Neuronal stem cell (in vitro differentiated cells): ENCODE data around the gene SEL1L.
A peak's percentile ranks its signal among the peaks of the same experiment; 100 is the strongest.

Experiments used
- DNase-seq: peaks from one replicate; pipeline ENCODE4 v3.0.0-alpha.2; 2013; ENCODE audit warnings: low spot score
- H2AFZ ChIP-seq: one replicate; pipeline ENCODE4 v1.6.1; 2013; ENCODE audit warnings: mild to moderate bottlenecking, low read length, inconsistent platforms
- H2AK5ac ChIP-seq: 2 replicates; pipeline ENCODE4 v1.6.1; 2013; ENCODE audit warnings: low read depth, mild to moderate bottlenecking, inconsistent platforms, low read length, moderate library complexity, mixed read lengths
- H2BK120ac ChIP-seq: 2 replicates; pipeline ENCODE4 v1.6.1; 2013; ENCODE audit warnings: low read depth, mild to moderate bottlenecking, inconsistent platforms, low read length, moderate library complexity, mixed read lengths
- H2BK12ac ChIP-seq: one replicate; pipeline ENCODE4 v1.6.1; 2013; ENCODE audit warnings: low read length, inconsistent platforms
- H2BK15ac ChIP-seq: 2 replicates; pipeline ENCODE4 v1.6.1; 2013; ENCODE audit warnings: mild to moderate bottlenecking, low read length, inconsistent platforms, mixed read lengths
- H2BK5ac ChIP-seq: one replicate; pipeline ENCODE4 v1.6.1; 2013; ENCODE audit warnings: inconsistent platforms, mild to moderate bottlenecking, low read length, moderate library complexity
- H3K14ac ChIP-seq: one replicate; pipeline ENCODE4 v1.6.1; 2013; ENCODE audit warnings: low read length, inconsistent platforms
- H3K18ac ChIP-seq: 2 replicates; pipeline ENCODE4 v1.6.1; 2013; ENCODE audit warnings: low read length, inconsistent platforms
- H3K23ac ChIP-seq: 2 replicates; pipeline ENCODE4 v1.6.1; 2013; ENCODE audit warnings: low read depth, mild to moderate bottlenecking, mixed read lengths, low read length, inconsistent platforms; ENCODE audit not compliant: poor library complexity
- H3K27ac ChIP-seq: replicated peaks from 3 replicates; pipeline ENCODE4 v1.5.1; 2013; ENCODE audit warnings: low read length, inconsistent platforms
- H3K27me3 ChIP-seq, 3 experiments: 2 replicates each; pipeline ENCODE4 v1.6.1; 2013; ENCODE audit warnings: low read length in 3 of 3, mild to moderate bottlenecking in 2 of 3, inconsistent platforms in 1 of 3, low read depth in 1 of 3, mixed read lengths in 1 of 3, moderate library complexity in 1 of 3; ENCODE audit not compliant: control insufficient read depth in 3 of 3, insufficient read depth in 3 of 3
- H3K36me3 ChIP-seq, 2 donors: replicated peaks in 1 of 2; 2 replicates each; pipeline ENCODE4 v1.6.1; 2013; ENCODE audit warnings: low read length in 2 of 2; ENCODE audit not compliant: control insufficient read depth in 2 of 2, insufficient read depth in 2 of 2
- H3K4ac ChIP-seq: 2 replicates; pipeline ENCODE4 v1.6.1; 2013; ENCODE audit warnings: inconsistent platforms, mild to moderate bottlenecking, low read length, moderate library complexity
- H3K4me1 ChIP-seq, 2 donors: 1 replicate in 1 of 2; 2 replicates in 1 of 2; pipeline ENCODE4 v1.6.1; 2013; ENCODE audit warnings: low read length in 2 of 2, low read depth in 1 of 2; ENCODE audit not compliant: control insufficient read depth in 2 of 2, insufficient read depth in 1 of 2
- H3K4me2 ChIP-seq: one replicate; pipeline ENCODE4 v1.6.1; 2013; ENCODE audit warnings: mild to moderate bottlenecking, low read length, inconsistent platforms; ENCODE audit not compliant: insufficient read depth, poor library complexity, severe bottlenecking
- H3K4me3 ChIP-seq, 2 donors: 2 replicates each; pipeline ENCODE4 v1.5.1; 2013; ENCODE audit warnings: low read length in 2 of 2, mild to moderate bottlenecking in 2 of 2, inconsistent platforms in 1 of 2, moderate library complexity in 1 of 2
- H3K79me1 ChIP-seq: one replicate; pipeline ENCODE4 v1.6.1; 2013; ENCODE audit warnings: low read depth, mild to moderate bottlenecking, inconsistent platforms, low read length, moderate library complexity
- H3K9ac ChIP-seq: one replicate; pipeline ENCODE4 v1.6.1; 2013; ENCODE audit warnings: mild to moderate bottlenecking, low read depth, low read length, inconsistent platforms; ENCODE audit not compliant: poor library complexity
- H3K9me3 ChIP-seq, 2 donors: replicated peaks in 1 of 2; 2 replicates each; pipeline versions ENCODE3 to v1.6.1; 2013; ENCODE audit warnings: low read length in 2 of 2, mild to moderate bottlenecking in 2 of 2, inconsistent platforms in 1 of 2, low read depth in 1 of 2, mixed read lengths in 1 of 2, moderate library complexity in 1 of 2; ENCODE audit not compliant: control insufficient read depth in 2 of 2, insufficient read depth in 1 of 2
- H4K8ac ChIP-seq: one replicate; pipeline ENCODE4 v1.6.1; 2013; ENCODE audit warnings: low read depth, mild to moderate bottlenecking, inconsistent platforms, low read length, moderate library complexity
- H4K91ac ChIP-seq: one replicate; pipeline ENCODE4 v1.6.1; 2013; ENCODE audit warnings: low read length, low read depth, mild to moderate bottlenecking, inconsistent platforms; ENCODE audit not compliant: poor library complexity
- WGBS, 2 donors: extraction: QIAGEN DNeasy Blood & Tissue Kit; methylation state at CpG; one replicate each; pipeline ENCODE4 v1.1.7; 2013; ENCODE audit warnings: missing lambda C conversion rate in 2 of 2, mixed read lengths in 1 of 2; ENCODE audit not compliant: insufficient read length in 2 of 2, insufficient replicate concordance in 1 of 2; ENCODE audit errors: extremely low coverage in 2 of 2; 5-methylcytosine and 5-hydroxymethylcytosine counted together

Gene SEL1L

GRCh38 chr14:81536241-81536771, 2.7 kb upstream of the SEL1L start:
- Histone ChIP-seq H2BK15ac (no peak overlapping the region), H3K18ac (no peak overlapping the region), H2AFZ (peak overlapping the region; percentile 25), H3K9ac (no peak overlapping the region), H2BK12ac (no peak overlapping the region), H2BK5ac (no peak overlapping the region), H3K23ac (no peak overlapping the region), H3K4me2 (no peak overlapping the region), H3K4me3 (no peak overlapping the region), H3K14ac (no peak overlapping the region), H4K8ac (no peak overlapping the region), H3K27ac (no peak overlapping the region), H3K79me1 (no peaks in the 10 kb centered on the region), H3K9me3 (no peaks in the 10 kb centered on the region), H4K91ac (no peak overlapping the region), H3K27me3 (no peaks in the 10 kb centered on the region), H2BK120ac (no peak overlapping the region), H3K36me3 (no peaks in the 10 kb centered on the region), H2AK5ac (no peak overlapping the region), H3K4me1 (no peaks in the 10 kb centered on the region), H3K4ac (no peak overlapping the region)
- no CpG with 5 or more reads among the region's 2 CpGs for WGBS, 2 donors
- no peak for DNase-seq

- Histone ChIP-seq H3K4me2 (no peak overlapping the region), H3K79me1 (no peaks in the 10 kb centered on the region), H2AK5ac (no peak overlapping the region), H3K27ac (no peak overlapping the region), H3K23ac (no peak overlapping the region), H3K27me3 (no peaks in the 10 kb centered on the region), H2BK12ac (no peak overlapping the region), H3K36me3 (no peaks in the 10 kb centered on the region), H3K9me3 (no peaks in the 10 kb centered on the region), H3K14ac (no peak overlapping the region), H2BK5ac (no peak overlapping the region), H4K91ac (no peak overlapping the region), H2AFZ (peak overlapping the region; percentile 25), H3K4me1 (no peaks in the 10 kb centered on the region), H2BK15ac (no peak overlapping the region), H4K8ac (no peak overlapping the region), H3K4me3 (no peak overlapping the region), H3K18ac (no peak overlapping the region), H3K9ac (no peak overlapping the region), H3K4ac (no peak overlapping the region), H2BK120ac (no peak overlapping the region)
- WGBS, 2 donors: no CpG with 5 or more reads among the region's 3 CpGs
- no peak for DNase-seq
These were observed 1.9 kb upstream of the SEL1L start for GRCh38 chr14:81535396-81536164.

- H3K79me1 ChIP-seq: no peaks in the 10 kb centered on the region
- H4K8ac ChIP-seq: no peak overlapping the region
- H2AFZ ChIP-seq: peak overlapping the region; percentile 75
- no peak overlapping the region for H2BK5ac ChIP-seq
- no peaks in the 10 kb centered on the region for H3K9me3 ChIP-seq
- no peak overlapping the region for H2BK12ac ChIP-seq
- H3K36me3 ChIP-seq: no peaks in the 10 kb centered on the region
- H2AK5ac ChIP-seq: no peak overlapping the region
- H3K9ac ChIP-seq: no peak overlapping the region
- no peak overlapping the region for H2BK15ac ChIP-seq
- WGBS, 2 donors: no CpG with 5 or more reads among the region's 8 CpGs
- H3K4me1 ChIP-seq: no peaks in the 10 kb centered on the region
- no peak for DNase-seq
- H4K91ac ChIP-seq: no peak overlapping the region
- no peak overlapping the region for H2BK120ac ChIP-seq
- no peak overlapping the region for H3K4me2 ChIP-seq
- no peaks in the 10 kb centered on the region for H3K27me3 ChIP-seq
- H3K27ac ChIP-seq: no peak overlapping the region
- no peak overlapping the region for H3K18ac ChIP-seq
- no peak overlapping the region for H3K23ac ChIP-seq
- H3K4me3 ChIP-seq: peak overlapping the region in 1 of 2 donors; percentile 7
- no peak overlapping the region for H3K4ac ChIP-seq
- H3K14ac ChIP-seq: no peak overlapping the region
These were observed 939 bp upstream of the SEL1L start for GRCh38 chr14:81534510-81535074.

DNA sequence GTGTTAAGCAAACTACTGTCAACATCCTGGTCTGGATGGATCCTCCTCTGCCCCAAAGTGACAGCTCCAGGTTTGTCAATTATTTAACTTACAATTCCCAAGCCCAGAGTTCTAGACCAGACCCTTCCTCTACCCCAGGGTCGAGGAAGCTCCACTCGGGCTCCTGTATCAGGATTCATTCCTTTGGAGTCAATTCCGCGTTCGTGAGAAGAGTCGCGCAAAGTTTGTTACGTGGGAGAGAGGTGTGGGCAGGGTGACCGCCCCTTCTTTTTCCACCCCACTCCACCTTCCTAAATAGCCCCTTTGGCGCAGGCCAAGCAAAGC, 479 bp downstream of the SEL1L start:
- no peaks in the 10 kb centered on the region for H3K36me3 ChIP-seq
- H3K9ac ChIP-seq: peak overlapping the region; percentile 97
- no peaks in the 10 kb centered on the region for H3K9me3 ChIP-seq
- no peak overlapping the region for H2BK15ac ChIP-seq
- no peak overlapping the region for H3K4ac ChIP-seq
- DNase-seq: no peak
- H3K23ac ChIP-seq: peak overlapping the region; percentile 94
- H2BK120ac ChIP-seq: no peak overlapping the region
- no peak overlapping the region for H4K91ac ChIP-seq
- no peak overlapping the region for H3K14ac ChIP-seq
- H3K18ac ChIP-seq: no peak overlapping the region
- H2AFZ ChIP-seq: peak overlapping the region; percentile 92
- WGBS, 2 donors: no CpG with 5 or more reads among the region's 10 CpGs
- H3K27ac ChIP-seq: no peak overlapping the region
- peak overlapping the region; percentile 81 for H2AK5ac ChIP-seq
- H4K8ac ChIP-seq: no peak overlapping the region
- no peak overlapping the region for H2BK5ac ChIP-seq
- no peaks in the 10 kb centered on the region for H3K79me1 ChIP-seq
- no peaks in the 10 kb centered on the region for H3K4me1 ChIP-seq
- H3K4me3 ChIP-seq: peak overlapping the region; percentile 80 to 97
- peak overlapping the region; percentile 96 for H3K4me2 ChIP-seq
- H3K27me3 ChIP-seq: no peaks in the 10 kb centered on the region
- H2BK12ac ChIP-seq: no peak overlapping the region
